WTC11 (cell line): ENCODE data around the gene FGF22. TPM values are rescaled to one million over a fixed set of nuclear protein-coding genes. Genes with fewer than 3 reads are reported as not detected.

ENCODE experiments used
- ATAC-seq: fragments of 200-7000 bp; cut with Tn5 transposase; 2 replicates; pipeline ENCODE4 v1.10.0; 2021; ENCODE audit warnings: mild to moderate bottlenecking, moderate library complexity
- CTCF ChIA-PET: fragments of 300-600 bp; sonication (Branson Sonifier 250); formaldehyde crosslinking; loops from one replicate; lab custom pipeline; 2021; ENCODE audit warnings: antibody characterized with exemption; lab: Charles Lee
- POLR2A ChIA-PET: fragments of 350-600 bp; sonication (Branson Sonifier 250); formaldehyde crosslinking; loops from one replicate; lab custom pipeline; 2021; ENCODE audit warnings: antibody characterized with exemption; lab: Charles Lee
- DNase-seq: peaks from one replicate; pipeline ENCODE4 v3.0.0; 2021; ENCODE audit warnings: low spot score
- H3K27ac Mint-ChIP-seq: 2 replicates; pipeline ENCODE4 v1.8.0; 2021; ENCODE audit warnings: mixed read lengths
- H3K27me3 Mint-ChIP-seq: 2 replicates; pipeline ENCODE4 v1.8.0; 2021; ENCODE audit warnings: low read depth, mild to moderate bottlenecking, moderate library complexity, mixed read lengths
- H3K36me3 Mint-ChIP-seq: 2 replicates; pipeline ENCODE4 v1.8.0; 2021; ENCODE audit warnings: mixed read lengths
- H3K4me1 Mint-ChIP-seq: 2 replicates; pipeline ENCODE4 v1.8.0; 2022; ENCODE audit warnings: mixed read lengths
- H3K4me3 Mint-ChIP-seq: 2 replicates; pipeline ENCODE4 v1.8.0; 2021; ENCODE audit warnings: mild to moderate bottlenecking, moderate library complexity, mixed read lengths
- H3K9me3 Mint-ChIP-seq: 2 replicates; pipeline ENCODE4 v1.8.0; 2021; ENCODE audit warnings: mixed read lengths
- ATF1 ChIP-seq: sonication (generic); formaldehyde crosslinking; IDR thresholded peaks from 2 replicates; pipeline ENCODE4 v1.8.1; 2023; ENCODE audit warnings: mild to moderate bottlenecking, moderate library complexity, missing genetic modification reagents
- CREM ChIP-seq: sonication (generic); formaldehyde crosslinking; IDR thresholded peaks from 2 replicates; pipeline ENCODE4 v1.8.1; 2022; ENCODE audit warnings: mild to moderate bottlenecking, missing genetic modification reagents, moderate library complexity
- GABPB1 ChIP-seq: sonication (generic); formaldehyde crosslinking; IDR thresholded peaks from 2 replicates; pipeline ENCODE4 v1.8.1; 2023; ENCODE audit warnings: mild to moderate bottlenecking, missing genetic modification reagents
- KAT7 ChIP-seq: sonication (generic); formaldehyde crosslinking; IDR thresholded peaks from 2 replicates; pipeline ENCODE4 v1.8.1; 2023; ENCODE audit warnings: missing genetic modification reagents, mild to moderate bottlenecking, borderline replicate concordance
- MXD4 ChIP-seq: fragments of 250-450 bp; sonication (Bioruptor Pico); IDR thresholded peaks from 2 replicates; pipeline ENCODE4 v1.8.0; 2021; ENCODE audit warnings: mild to moderate bottlenecking, moderate library complexity, borderline replicate concordance
- RORB ChIP-seq: fragments of 250-450 bp; sonication (Bioruptor Pico); IDR thresholded peaks from 2 replicates; pipeline ENCODE4 v1.9.0; 2021; ENCODE audit warnings: mild to moderate bottlenecking
- SP1 ChIP-seq: sonication (generic); formaldehyde crosslinking; conservative IDR thresholded peaks from 2 replicates; pipeline ENCODE4 v1.8.1; 2022; ENCODE audit warnings: missing genetic modification reagents
- TEAD4 ChIP-seq: sonication (generic); formaldehyde crosslinking; IDR thresholded peaks from 2 replicates; pipeline ENCODE4 v1.8.0; 2022; ENCODE audit warnings: mild to moderate bottlenecking, missing genetic modification reagents
- ZNF396 ChIP-seq: fragments of 250-450 bp; sonication (Bioruptor Pico); IDR thresholded peaks from 2 replicates; pipeline ENCODE4 v1.8.0; 2021; ENCODE audit warnings: mild to moderate bottlenecking, moderate library complexity, borderline replicate concordance
- total RNA-seq: library from RNA; stranded (reverse); gene quantifications from 3 replicates; pipeline ENCODE4 v1.2.3, GENCODE V29; 2021
- TF ChIP-seq, protein P1 (sequence below): sonication (generic); formaldehyde crosslinking; IDR thresholded peaks from 2 replicates; pipeline ENCODE4 v1.8.0; 2023; ENCODE audit warnings: missing genetic modification reagents
- TF ChIP-seq, protein P2 (sequence below): sonication (generic); formaldehyde crosslinking; IDR thresholded peaks from 2 replicates; pipeline ENCODE4 v1.8.1; 2023; ENCODE audit warnings: mild to moderate bottlenecking, missing genetic modification reagents
- TF ChIP-seq, protein P3 (sequence below): fragments of 250-450 bp; sonication (Bioruptor Pico); conservative IDR thresholded peaks from 2 replicates; pipeline ENCODE4 v1.9.0; 2021; ENCODE audit warnings: mild to moderate bottlenecking
- TF ChIP-seq, protein P4 (sequence below): sonication (generic); formaldehyde crosslinking; conservative IDR thresholded peaks from 2 replicates; pipeline ENCODE4 v1.8.1; 2022; ENCODE audit warnings: mild to moderate bottlenecking, missing genetic modification reagents
- TF ChIP-seq, protein P5 (sequence below): sonication (generic); formaldehyde crosslinking; IDR thresholded peaks from 2 replicates; pipeline ENCODE4 v1.8.0; 2023; ENCODE audit warnings: missing genetic modification reagents, mild to moderate bottlenecking, borderline replicate concordance
- TF ChIP-seq, protein P6 (sequence below): sonication (generic); formaldehyde crosslinking; IDR thresholded peaks from 2 replicates; pipeline ENCODE4 v1.8.0; 2022; ENCODE audit warnings: mild to moderate bottlenecking, missing genetic modification reagents
- TF ChIP-seq, protein P7 (sequence below): fragments of 250-450 bp; sonication (Bioruptor Pico); IDR thresholded peaks from 2 replicates; pipeline ENCODE4 v1.8.0; 2021; ENCODE audit warnings: mild to moderate bottlenecking

The FGF22 gene
- total RNA-seq, 1 experiment from 2014 or later: 1.6 TPM

DNA sequence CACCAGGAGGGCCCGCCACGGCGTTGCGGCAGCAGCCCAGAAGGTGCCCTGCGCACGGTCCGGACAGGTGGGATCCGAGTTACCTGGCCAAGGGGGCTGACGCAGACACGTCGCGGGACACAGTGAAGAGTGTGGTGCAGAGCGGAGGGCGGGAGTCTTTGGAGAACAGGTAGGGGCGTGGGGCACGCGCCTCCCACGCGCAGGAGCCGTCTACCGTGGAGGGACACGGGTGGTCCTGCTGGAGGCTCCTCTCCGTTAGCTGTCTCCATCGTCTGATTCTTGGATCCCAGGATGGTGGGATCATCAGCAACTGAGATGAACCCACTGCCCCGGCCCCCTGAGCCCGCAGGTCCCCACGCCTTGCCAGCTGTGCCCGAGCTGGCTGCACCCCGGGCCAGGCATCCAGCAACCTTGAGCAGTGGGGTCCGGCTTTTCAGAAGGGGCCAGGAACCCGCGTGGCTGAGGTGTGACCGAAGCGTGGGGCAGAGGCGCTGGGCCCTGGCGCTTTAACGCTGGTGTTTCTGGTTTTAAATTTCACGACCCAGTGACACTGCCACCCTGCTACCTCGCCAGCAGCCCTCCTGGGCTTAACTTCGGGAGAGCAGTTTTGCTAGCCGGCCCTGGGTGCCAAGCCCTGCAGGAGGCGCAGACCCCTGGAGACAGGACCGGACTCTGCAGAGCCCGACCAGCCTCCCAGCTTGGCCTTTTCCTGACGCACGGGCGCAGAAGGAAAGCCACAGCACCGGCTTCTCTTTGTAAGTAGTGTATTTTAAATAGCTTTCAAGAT, 7.3 kb downstream of the FGF22 start (continued):
- TF ChIP-seq, protein P1, sequence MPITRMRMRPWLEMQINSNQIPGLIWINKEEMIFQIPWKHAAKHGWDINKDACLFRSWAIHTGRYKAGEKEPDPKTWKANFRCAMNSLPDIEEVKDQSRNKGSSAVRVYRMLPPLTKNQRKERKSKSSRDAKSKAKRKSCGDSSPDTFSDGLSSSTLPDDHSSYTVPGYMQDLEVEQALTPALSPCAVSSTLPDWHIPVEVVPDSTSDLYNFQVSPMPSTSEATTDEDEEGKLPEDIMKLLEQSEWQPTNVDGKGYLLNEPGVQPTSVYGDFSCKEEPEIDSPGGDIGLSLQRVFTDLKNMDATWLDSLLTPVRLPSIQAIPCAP (CRISPR knock-in tag): no peak
- TF ChIP-seq, protein P2, sequence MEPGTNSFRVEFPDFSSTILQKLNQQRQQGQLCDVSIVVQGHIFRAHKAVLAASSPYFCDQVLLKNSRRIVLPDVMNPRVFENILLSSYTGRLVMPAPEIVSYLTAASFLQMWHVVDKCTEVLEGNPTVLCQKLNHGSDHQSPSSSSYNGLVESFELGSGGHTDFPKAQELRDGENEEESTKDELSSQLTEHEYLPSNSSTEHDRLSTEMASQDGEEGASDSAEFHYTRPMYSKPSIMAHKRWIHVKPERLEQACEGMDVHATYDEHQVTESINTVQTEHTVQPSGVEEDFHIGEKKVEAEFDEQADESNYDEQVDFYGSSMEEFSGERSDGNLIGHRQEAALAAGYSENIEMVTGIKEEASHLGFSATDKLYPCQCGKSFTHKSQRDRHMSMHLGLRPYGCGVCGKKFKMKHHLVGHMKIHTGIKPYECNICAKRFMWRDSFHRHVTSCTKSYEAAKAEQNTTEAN (CRISPR knock-in tag): no peak
- TF ChIP-seq, protein P3, sequence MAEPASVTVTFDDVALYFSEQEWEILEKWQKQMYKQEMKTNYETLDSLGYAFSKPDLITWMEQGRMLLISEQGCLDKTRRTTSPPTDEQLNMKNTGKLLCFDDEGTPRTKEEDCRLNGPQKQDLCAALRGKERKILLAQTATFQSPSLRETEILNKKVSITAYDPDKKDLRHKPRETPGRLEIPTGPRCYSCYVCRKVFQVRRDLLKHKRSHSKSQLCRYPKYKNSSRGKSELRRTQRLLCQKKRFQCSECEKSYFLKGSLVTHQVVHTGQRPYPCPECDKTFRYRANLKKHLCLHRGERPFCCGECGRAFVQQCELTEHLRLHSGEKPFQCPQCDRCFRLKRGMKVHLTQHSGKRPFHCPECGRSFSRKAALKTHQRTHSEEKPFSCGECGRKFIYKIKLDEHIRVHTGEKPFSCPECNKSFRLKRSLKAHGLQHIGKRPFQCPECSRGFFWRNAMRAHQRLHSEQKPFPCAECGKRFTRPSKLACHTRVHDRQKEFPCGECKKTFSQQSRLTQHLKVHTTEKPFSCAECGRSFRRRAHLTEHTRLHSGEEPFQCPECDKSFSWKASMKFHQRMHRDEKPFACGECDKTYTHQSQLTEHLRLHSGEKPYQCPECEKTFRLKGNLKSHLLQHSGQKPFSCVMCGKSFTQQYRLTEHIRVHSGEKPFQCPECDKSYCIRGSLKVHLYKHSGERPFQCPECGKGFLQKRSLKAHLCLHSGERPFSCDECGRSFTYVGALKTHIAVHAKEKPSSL (CRISPR knock-in tag): no peak
- no peak for TF ChIP-seq CREM (CRISPR knock-in tag)

DNA sequence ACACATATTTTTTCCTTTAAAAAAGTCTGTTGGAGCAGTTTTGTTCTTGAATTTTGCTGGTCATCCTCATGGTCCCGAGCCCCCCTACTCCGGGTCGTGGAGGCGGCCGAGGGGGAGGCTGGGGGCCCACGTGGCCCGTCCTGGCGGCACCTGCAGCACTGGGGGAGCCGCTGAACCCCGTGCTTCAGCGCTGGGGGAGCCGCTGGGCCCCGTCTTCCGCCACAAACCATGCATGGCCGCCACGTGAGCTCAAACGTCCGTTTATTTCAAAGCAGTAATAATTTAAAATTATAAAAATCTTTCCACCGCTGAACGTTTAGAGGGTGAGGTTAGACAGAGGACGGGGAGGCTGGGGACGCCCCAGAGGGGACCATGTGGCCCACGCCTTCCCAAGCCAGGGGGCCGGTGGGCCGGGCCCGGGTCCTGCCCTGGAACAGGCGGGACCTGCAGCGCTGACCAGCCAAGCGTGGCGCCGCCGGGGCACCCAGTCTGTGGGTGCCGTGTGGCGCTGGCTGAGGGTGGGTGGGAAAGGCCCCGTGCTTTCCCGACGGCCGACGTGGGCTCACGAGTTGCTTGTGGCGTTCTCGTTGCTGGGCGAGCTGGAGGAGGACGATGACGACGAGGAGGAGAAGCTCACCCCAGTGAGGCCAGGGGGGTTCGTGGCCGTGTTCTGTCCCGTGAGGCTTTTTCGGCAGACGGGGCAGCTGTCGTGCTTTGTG, 8.0 kb downstream of the FGF22 start:
- H3K27me3 Mint-ChIP-seq: no peaks in the 10 kb centered on the region

DNA sequence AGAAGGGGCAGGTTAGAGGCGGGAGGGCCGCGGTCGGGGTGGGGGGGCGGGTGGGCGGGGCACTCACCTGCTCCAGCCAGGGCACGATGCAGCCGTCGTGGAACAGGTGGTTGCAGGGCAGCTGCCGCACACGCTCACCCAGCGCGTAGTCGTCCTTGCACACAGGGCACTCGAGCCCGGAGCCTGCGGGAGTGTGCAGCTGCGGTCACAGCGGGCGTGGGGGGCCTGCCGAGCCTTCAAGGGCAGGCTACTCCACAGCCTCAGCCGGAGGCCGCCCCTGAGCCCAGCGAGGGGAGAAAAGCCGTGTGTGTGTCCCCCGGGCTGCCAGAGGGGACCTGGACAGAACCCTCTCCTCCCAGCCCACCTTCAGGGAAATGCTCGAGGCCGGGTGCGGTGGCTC, 8.6 kb downstream of the FGF22 start:
- ChIA-PET CTCF (no interaction called here), POLR2A (no interaction called here)
- DNase-seq: no peak
- Mint-ChIP-seq H3K27ac (no peak overlapping the region), H3K4me1 (no peaks in the 10 kb centered on the region), H3K9me3 (no peaks in the 10 kb centered on the region), H3K27me3 (no peaks in the 10 kb centered on the region), H3K36me3 (no peaks in the 10 kb centered on the region; the same call in 1 of the 2 replicates), H3K4me3 (no peak overlapping the region)
- ATAC-seq: no peak
- TF ChIP-seq, protein P4, sequence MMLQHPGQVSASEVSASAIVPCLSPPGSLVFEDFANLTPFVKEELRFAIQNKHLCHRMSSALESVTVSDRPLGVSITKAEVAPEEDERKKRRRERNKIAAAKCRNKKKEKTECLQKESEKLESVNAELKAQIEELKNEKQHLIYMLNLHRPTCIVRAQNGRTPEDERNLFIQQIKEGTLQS (CRISPR knock-in tag): no peak
- no peak for TF ChIP-seq SP1
- TF ChIP-seq, protein P5, sequence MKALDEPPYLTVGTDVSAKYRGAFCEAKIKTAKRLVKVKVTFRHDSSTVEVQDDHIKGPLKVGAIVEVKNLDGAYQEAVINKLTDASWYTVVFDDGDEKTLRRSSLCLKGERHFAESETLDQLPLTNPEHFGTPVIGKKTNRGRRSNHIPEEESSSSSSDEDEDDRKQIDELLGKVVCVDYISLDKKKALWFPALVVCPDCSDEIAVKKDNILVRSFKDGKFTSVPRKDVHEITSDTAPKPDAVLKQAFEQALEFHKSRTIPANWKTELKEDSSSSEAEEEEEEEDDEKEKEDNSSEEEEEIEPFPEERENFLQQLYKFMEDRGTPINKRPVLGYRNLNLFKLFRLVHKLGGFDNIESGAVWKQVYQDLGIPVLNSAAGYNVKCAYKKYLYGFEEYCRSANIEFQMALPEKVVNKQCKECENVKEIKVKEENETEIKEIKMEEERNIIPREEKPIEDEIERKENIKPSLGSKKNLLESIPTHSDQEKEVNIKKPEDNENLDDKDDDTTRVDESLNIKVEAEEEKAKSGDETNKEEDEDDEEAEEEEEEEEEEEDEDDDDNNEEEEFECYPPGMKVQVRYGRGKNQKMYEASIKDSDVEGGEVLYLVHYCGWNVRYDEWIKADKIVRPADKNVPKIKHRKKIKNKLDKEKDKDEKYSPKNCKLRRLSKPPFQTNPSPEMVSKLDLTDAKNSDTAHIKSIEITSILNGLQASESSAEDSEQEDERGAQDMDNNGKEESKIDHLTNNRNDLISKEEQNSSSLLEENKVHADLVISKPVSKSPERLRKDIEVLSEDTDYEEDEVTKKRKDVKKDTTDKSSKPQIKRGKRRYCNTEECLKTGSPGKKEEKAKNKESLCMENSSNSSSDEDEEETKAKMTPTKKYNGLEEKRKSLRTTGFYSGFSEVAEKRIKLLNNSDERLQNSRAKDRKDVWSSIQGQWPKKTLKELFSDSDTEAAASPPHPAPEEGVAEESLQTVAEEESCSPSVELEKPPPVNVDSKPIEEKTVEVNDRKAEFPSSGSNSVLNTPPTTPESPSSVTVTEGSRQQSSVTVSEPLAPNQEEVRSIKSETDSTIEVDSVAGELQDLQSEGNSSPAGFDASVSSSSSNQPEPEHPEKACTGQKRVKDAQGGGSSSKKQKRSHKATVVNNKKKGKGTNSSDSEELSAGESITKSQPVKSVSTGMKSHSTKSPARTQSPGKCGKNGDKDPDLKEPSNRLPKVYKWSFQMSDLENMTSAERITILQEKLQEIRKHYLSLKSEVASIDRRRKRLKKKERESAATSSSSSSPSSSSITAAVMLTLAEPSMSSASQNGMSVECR: no peak
- TF ChIP-seq RORB (CRISPR knock-in tag): no peak

More for the DNA sequence above, 8.0 kb downstream of the FGF22 start:
- H3K9me3 Mint-ChIP-seq: no peaks in the 10 kb centered on the region
- no peak for DNase-seq
- CTCF ChIA-PET: no interaction called here
- H3K27ac Mint-ChIP-seq: no peak overlapping the region
- no peaks in the 10 kb centered on the region for H3K4me1 Mint-ChIP-seq
- ATAC-seq: no peak
- no peak for TF ChIP-seq TEAD4 (CRISPR knock-in tag)
- TF ChIP-seq ZNF396 (CRISPR knock-in tag): no peak
- TF ChIP-seq, protein P6, sequence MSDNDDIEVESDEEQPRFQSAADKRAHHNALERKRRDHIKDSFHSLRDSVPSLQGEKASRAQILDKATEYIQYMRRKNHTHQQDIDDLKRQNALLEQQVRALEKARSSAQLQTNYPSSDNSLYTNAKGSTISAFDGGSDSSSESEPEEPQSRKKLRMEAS (CRISPR knock-in tag): no peak
- TF ChIP-seq, protein P2 (CRISPR knock-in tag): no peak
- no peak for TF ChIP-seq CREM (CRISPR knock-in tag)
- TF ChIP-seq KAT7 (CRISPR knock-in tag): no peak
- TF ChIP-seq, protein P7, sequence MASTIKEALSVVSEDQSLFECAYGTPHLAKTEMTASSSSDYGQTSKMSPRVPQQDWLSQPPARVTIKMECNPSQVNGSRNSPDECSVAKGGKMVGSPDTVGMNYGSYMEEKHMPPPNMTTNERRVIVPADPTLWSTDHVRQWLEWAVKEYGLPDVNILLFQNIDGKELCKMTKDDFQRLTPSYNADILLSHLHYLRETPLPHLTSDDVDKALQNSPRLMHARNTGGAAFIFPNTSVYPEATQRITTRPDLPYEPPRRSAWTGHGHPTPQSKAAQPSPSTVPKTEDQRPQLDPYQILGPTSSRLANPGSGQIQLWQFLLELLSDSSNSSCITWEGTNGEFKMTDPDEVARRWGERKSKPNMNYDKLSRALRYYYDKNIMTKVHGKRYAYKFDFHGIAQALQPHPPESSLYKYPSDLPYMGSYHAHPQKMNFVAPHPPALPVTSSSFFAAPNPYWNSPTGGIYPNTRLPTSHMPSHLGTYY: no peak
- no peak for TF ChIP-seq MXD4 (CRISPR knock-in tag)
- no peak for TF ChIP-seq GABPB1 (CRISPR knock-in tag)
- TF ChIP-seq ATF1 (CRISPR knock-in tag): no peak
- TF ChIP-seq, all 79 proteins: peak for 0
- POLR2A ChIA-PET: no interaction called here
- H3K4me3 Mint-ChIP-seq: no peak overlapping the region
- no peaks in the 10 kb centered on the region; the same call in 1 of the 2 replicates for H3K36me3 Mint-ChIP-seq
